ENCODE results near the gene RAMP1. TPM values are rescaled to one million over a fixed set of nuclear protein-coding genes. Genes with fewer than 3 reads are reported as not detected.

Gene RAMP1
- total RNA-seq, 1 donor from 2014 or later: 9.1 TPM

- Histone ChIP-seq H3K27me3 (ENCODE audit: insufficient read depth, low read length) (no peaks in the 10 kb centered on the region), H3K79me2 (ENCODE audit: insufficient read depth, low read length) (no peaks in the 10 kb centered on the region), H3K4me2 (ENCODE audit: low read length) (no peak overlapping the region), H3K27ac (ENCODE audit: low read depth, low read length) (no peak overlapping the region), H4K20me1 (ENCODE audit: insufficient read depth, low read length) (no peaks in the 10 kb centered on the region), H3K4me1 (ENCODE audit: insufficient read depth, low read length) (peaks cover 7% of the 10 kb centered on the region), H2AFZ (ENCODE audit: low read depth, low read length) (no peak overlapping the region), H3K9me3 (ENCODE audit: insufficient read depth, low read depth, low read length) (no peaks in the 10 kb centered on the region), H3K4me3 (ENCODE audit: insufficient read depth, low read depth, low read length) (no peak overlapping the region), H3K9ac (ENCODE audit: low read length) (no peak overlapping the region), H3K36me3 (ENCODE audit: insufficient read depth, low read length) (no peaks in the 10 kb centered on the region)
- FAIRE-seq (peak; percentile 41), DNase-seq (ENCODE audit: low read depth) (no peak)
- Mint-ChIP-seq H3K27ac (ENCODE audit: unreplicated experiment) (no peak overlapping the region), H3K36me3 (ENCODE audit: low read depth, unreplicated experiment) (no peaks in the 10 kb centered on the region), H3K27me3 (ENCODE audit: low read depth, unreplicated experiment) (peaks cover 15% of the 10 kb centered on the region), H3K9me3 (ENCODE audit: unreplicated experiment) (no peaks in the 10 kb centered on the region), H3K4me3 (ENCODE audit: unreplicated experiment) (no peak overlapping the region), H3K4me1 (ENCODE audit: low read depth, unreplicated experiment) (peaks cover 6% of the 10 kb centered on the region)
- TF ChIP-seq EZH2 (IDR thresholded peaks at IDR 0.05; ENCODE audit: insufficient read depth, low read length): no peak
- no peak for TF ChIP-seq CTCF (IDR thresholded peaks at IDR 0.05; ENCODE audit: insufficient read depth, low read depth, low read length)
Measured at GRCh38 chr2:237909801-237910475, 50.5 kb downstream of the RAMP1 start.

GRCh38 chr2:237910576-237911362 is 51.3 kb downstream of the RAMP1 start:
- H3K4me1 ChIP-seq (ENCODE audit: insufficient read depth, low read length): no peaks in the 10 kb centered on the region
- H3K36me3 Mint-ChIP-seq (ENCODE audit: low read depth, unreplicated experiment): no peaks in the 10 kb centered on the region
- H3K4me3 ChIP-seq (ENCODE audit: insufficient read depth, low read depth, low read length): no peak overlapping the region
- FAIRE-seq: no peak
- no peak overlapping the region for H3K27ac ChIP-seq (ENCODE audit: low read depth, low read length)
- no peaks in the 10 kb centered on the region for H4K20me1 ChIP-seq (ENCODE audit: insufficient read depth, low read length)
- H3K9ac ChIP-seq (ENCODE audit: low read length): no peak overlapping the region
- H3K27ac Mint-ChIP-seq (ENCODE audit: unreplicated experiment): no peak overlapping the region
- no peaks in the 10 kb centered on the region for H3K4me1 Mint-ChIP-seq (ENCODE audit: low read depth, unreplicated experiment)
- H3K27me3 ChIP-seq (ENCODE audit: insufficient read depth, low read length): no peaks in the 10 kb centered on the region
- no peaks in the 10 kb centered on the region for H3K9me3 Mint-ChIP-seq (ENCODE audit: unreplicated experiment)
- TF ChIP-seq CTCF (IDR thresholded peaks at IDR 0.05; ENCODE audit: insufficient read depth, low read depth, low read length) (no peak), EZH2 (IDR thresholded peaks at IDR 0.05; ENCODE audit: insufficient read depth, low read length) (no peak)
- H2AFZ ChIP-seq (ENCODE audit: low read depth, low read length): no peak overlapping the region
- DNase-seq (ENCODE audit: low read depth): no peak
- no peak overlapping the region for H3K4me2 ChIP-seq (ENCODE audit: low read length)
- no peaks in the 10 kb centered on the region for H3K36me3 ChIP-seq (ENCODE audit: insufficient read depth, low read length)
- H3K79me2 ChIP-seq (ENCODE audit: insufficient read depth, low read length): no peaks in the 10 kb centered on the region
- H3K27me3 Mint-ChIP-seq (ENCODE audit: low read depth, unreplicated experiment): peaks cover 15% of the 10 kb centered on the region
- no peak overlapping the region for H3K4me3 Mint-ChIP-seq (ENCODE audit: unreplicated experiment)
- no peaks in the 10 kb centered on the region for H3K9me3 ChIP-seq (ENCODE audit: insufficient read depth, low read depth, low read length)
